ENCODE data around the gene PCBP4. TPM values are rescaled to one million over a fixed set of nuclear protein-coding genes. Genes with fewer than 3 reads are reported as not detected.
"Not testable (repeated sequence)": the region's sequence is repeated elsewhere in the genome, so short reads cannot be mapped to it uniquely, and the experiment has no call there.

The PCBP4 gene

GRCh38 chr3:51931756-51932155 lies 35.5 kb downstream of the PCBP4 start:
- Histone ChIP-seq H3K4me2 (ENCODE audit: low read length) (no peak overlapping the region), H3K4me1 (ENCODE audit: control insufficient read depth, insufficient read depth, low read length) (no peaks in the 10 kb centered on the region), H3K36me3 (ENCODE audit: insufficient read depth, low read length) (peaks cover 33% of the 10 kb centered on the region), H3K9me3 (replicated peaks; ENCODE audit: low read length) (no peaks in the 10 kb centered on the region), H3K9ac (ENCODE audit: low read depth, low read length) (no peak overlapping the region), H3K4me3 (ENCODE audit: low read length) (no peak overlapping the region), H3K27me3 (ENCODE audit: control insufficient read depth, insufficient read depth, low read length) (no peaks in the 10 kb centered on the region)

- Histone ChIP-seq H3K9ac (ENCODE audit: low read depth, low read length) (no peak overlapping the region), H3K27me3 (ENCODE audit: control insufficient read depth, insufficient read depth, low read length) (no peaks in the 10 kb centered on the region), H3K4me3 (ENCODE audit: low read length) (no peak overlapping the region), H3K4me1 (ENCODE audit: control insufficient read depth, insufficient read depth, low read length) (no peaks in the 10 kb centered on the region), H3K4me2 (ENCODE audit: low read length) (no peak overlapping the region), H3K9me3 (replicated peaks; ENCODE audit: low read length) (no peaks in the 10 kb centered on the region), H3K36me3 (ENCODE audit: insufficient read depth, low read length) (peaks cover 24% of the 10 kb centered on the region)
Observed at GRCh38 chr3:51930439-51930838, 36.8 kb downstream of the PCBP4 start.

GRCh38 chr3:51929420-51930003 lies 37.7 kb downstream of the PCBP4 start:
- Histone ChIP-seq H3K9ac (ENCODE audit: low read depth, low read length) (no peak overlapping the region), H3K4me3 (ENCODE audit: low read length) (no peak overlapping the region), H3K27me3 (ENCODE audit: control insufficient read depth, insufficient read depth, low read length) (no peaks in the 10 kb centered on the region), H3K4me2 (ENCODE audit: low read length) (no peak overlapping the region), H3K36me3 (ENCODE audit: insufficient read depth, low read length) (peaks cover 16% of the 10 kb centered on the region), H3K4me1 (ENCODE audit: control insufficient read depth, insufficient read depth, low read length) (no peaks in the 10 kb centered on the region), H3K9me3 (replicated peaks; ENCODE audit: low read length) (no peaks in the 10 kb centered on the region)

GRCh38 chr3:51928981-51929380 lies 38.3 kb downstream of the PCBP4 start:
- H3K9me3 ChIP-seq (replicated peaks; ENCODE audit: low read length); H3K4me3 ChIP-seq (ENCODE audit: low read length); H3K9ac ChIP-seq (ENCODE audit: low read depth, low read length); H3K4me1 ChIP-seq (ENCODE audit: control insufficient read depth, insufficient read depth, low read length); H3K27me3 ChIP-seq (ENCODE audit: control insufficient read depth, insufficient read depth, low read length); H3K4me2 ChIP-seq (ENCODE audit: low read length): not testable (repeated sequence)
- H3K36me3 ChIP-seq (ENCODE audit: insufficient read depth, low read length) = peaks cover 10% of the 10 kb centered on the region

- H3K9me3 ChIP-seq (replicated peaks; ENCODE audit: low read length) = no peaks in the 10 kb centered on the region
- H3K27me3 ChIP-seq (ENCODE audit: control insufficient read depth, insufficient read depth, low read length) = no peaks in the 10 kb centered on the region
Observed at GRCh38 chr3:51928438-51928837, 38.8 kb downstream of the PCBP4 start.

GRCh38 chr3:51927061-51927977 lies 39.9 kb downstream of the PCBP4 start:
- Histone ChIP-seq H3K9ac (ENCODE audit: low read depth, low read length) (no peak overlapping the region), H3K9me3 (replicated peaks; ENCODE audit: low read length) (no peaks in the 10 kb centered on the region), H3K4me3 (ENCODE audit: low read length) (no peak overlapping the region), H3K4me2 (ENCODE audit: low read length) (no peak overlapping the region), H3K4me1 (ENCODE audit: control insufficient read depth, insufficient read depth, low read length) (no peaks in the 10 kb centered on the region), H3K27me3 (ENCODE audit: control insufficient read depth, insufficient read depth, low read length) (no peaks in the 10 kb centered on the region), H3K36me3 (ENCODE audit: insufficient read depth, low read length) (peaks cover 3% of the 10 kb centered on the region)

More at GRCh38 chr3:51928438-51928837, 38.8 kb downstream of the PCBP4 start:
- H3K4me1 ChIP-seq (ENCODE audit: control insufficient read depth, insufficient read depth, low read length) = no peaks in the 10 kb centered on the region
- no peak overlapping the region for H3K4me2 ChIP-seq (ENCODE audit: low read length)
- no peak overlapping the region for H3K4me3 ChIP-seq (ENCODE audit: low read length)
- H3K9ac ChIP-seq (ENCODE audit: low read depth, low read length) = no peak overlapping the region
- H3K36me3 ChIP-seq (ENCODE audit: insufficient read depth, low read length) = peaks cover 5% of the 10 kb centered on the region

- Histone ChIP-seq H3K9ac (ENCODE audit: low read depth, low read length) (no peak overlapping the region), H3K36me3 (ENCODE audit: insufficient read depth, low read length) (no peaks in the 10 kb centered on the region), H3K27me3 (ENCODE audit: control insufficient read depth, insufficient read depth, low read length) (peaks cover 14% of the 10 kb centered on the region), H3K9me3 (replicated peaks; ENCODE audit: low read length) (no peaks in the 10 kb centered on the region), H3K4me2 (ENCODE audit: low read length) (no peak overlapping the region), H3K4me1 (ENCODE audit: control insufficient read depth, insufficient read depth, low read length) (no peaks in the 10 kb centered on the region), H3K4me3 (ENCODE audit: low read length) (no peak overlapping the region)
Observed at GRCh38 chr3:51921081-51921578, 46.1 kb downstream of the PCBP4 start.

GRCh38 chr3:51916418-51916817 lies 50.8 kb downstream of the PCBP4 start:
- Histone ChIP-seq H3K9ac (ENCODE audit: low read depth, low read length) (no peak overlapping the region), H3K4me2 (ENCODE audit: low read length) (no peak overlapping the region), H3K9me3 (replicated peaks; ENCODE audit: low read length) (no peaks in the 10 kb centered on the region), H3K27me3 (ENCODE audit: control insufficient read depth, insufficient read depth, low read length) (peaks cover 14% of the 10 kb centered on the region), H3K36me3 (ENCODE audit: insufficient read depth, low read length) (no peaks in the 10 kb centered on the region), H3K4me1 (ENCODE audit: control insufficient read depth, insufficient read depth, low read length) (no peaks in the 10 kb centered on the region), H3K4me3 (ENCODE audit: low read length) (no peak overlapping the region)

GRCh38 chr3:51908026-51908425 lies 59.2 kb downstream of the PCBP4 start:
- Histone ChIP-seq H3K27me3 (ENCODE audit: control insufficient read depth, insufficient read depth, low read length) (no peaks in the 10 kb centered on the region), H3K9me3 (replicated peaks; ENCODE audit: low read length) (no peaks in the 10 kb centered on the region), H3K9ac (ENCODE audit: low read depth, low read length) (no peak overlapping the region), H3K4me2 (ENCODE audit: low read length) (no peak overlapping the region), H3K4me1 (ENCODE audit: control insufficient read depth, insufficient read depth, low read length) (no peaks in the 10 kb centered on the region), H3K4me3 (ENCODE audit: low read length) (no peak overlapping the region), H3K36me3 (ENCODE audit: insufficient read depth, low read length) (no peaks in the 10 kb centered on the region)

Small RNAs within 50 kb of the gene (small RNA-seq; reads per million reads assigned to genes)
- gene AC115284.1 = not detected
